NCI-H345 treated with DMSO at 0.1 percent for 48 hours (cell line): ENCODE results near the gene ZNF423.

Experiments used
- DNase-seq: peaks from one replicate; lab custom pipeline; 2025; ENCODE audit not compliant: unreplicated experiment; lab: John Stamatoyannopoulos, UW

Gene ZNF423

GRCh38 chr16:49731911-49732310, 124.0 kb downstream of the ZNF423 start:
- no peak for DNase-seq

DNA sequence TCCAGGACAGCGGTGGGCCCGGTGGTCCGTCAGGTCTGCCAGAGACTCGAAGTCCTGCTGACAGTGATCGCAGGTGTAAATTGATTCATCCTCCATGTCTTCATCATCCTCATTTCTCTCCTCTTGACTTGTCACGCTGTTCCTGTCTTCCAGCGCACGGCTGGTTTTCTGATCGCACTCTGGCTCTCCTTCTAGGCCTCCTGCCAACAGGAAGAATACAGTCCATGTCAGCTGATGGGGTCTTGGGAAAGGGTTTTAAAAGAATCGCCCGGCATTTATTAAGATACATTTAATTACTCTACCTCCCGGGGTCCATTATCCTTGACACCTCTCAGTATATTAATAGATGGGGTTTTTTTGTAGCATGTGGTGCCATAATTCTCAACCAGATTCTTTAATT, 125.1 kb downstream of the ZNF423 start:
- no peak for DNase-seq

- DNase-seq: no peak
Measured at GRCh38 chr16:49727611-49728010, 128.3 kb downstream of the ZNF423 start.

- no peak for DNase-seq
Measured at GRCh38 chr16:49726155-49726554, 129.8 kb downstream of the ZNF423 start.

DNA sequence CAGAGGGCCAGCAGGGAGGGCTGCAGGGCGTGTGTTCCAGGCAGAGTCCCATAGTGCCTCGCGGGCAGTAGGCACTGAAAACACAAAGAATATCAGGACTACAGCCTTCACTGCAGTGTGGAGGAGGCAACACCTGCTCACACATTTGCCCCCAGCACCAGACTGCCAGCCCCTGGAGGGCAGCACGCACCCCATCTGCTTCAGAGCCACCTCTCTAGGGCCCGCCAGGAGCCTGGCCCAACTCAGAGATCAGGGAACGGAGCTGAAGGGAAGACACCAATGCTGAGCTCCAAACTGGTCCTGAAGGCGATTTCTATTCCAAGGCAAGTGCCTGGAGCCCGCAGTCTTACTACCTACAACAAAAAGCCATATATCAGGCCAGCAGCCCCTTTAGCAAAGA, 130.3 kb downstream of the ZNF423 start:
- no peak for DNase-seq

DNA sequence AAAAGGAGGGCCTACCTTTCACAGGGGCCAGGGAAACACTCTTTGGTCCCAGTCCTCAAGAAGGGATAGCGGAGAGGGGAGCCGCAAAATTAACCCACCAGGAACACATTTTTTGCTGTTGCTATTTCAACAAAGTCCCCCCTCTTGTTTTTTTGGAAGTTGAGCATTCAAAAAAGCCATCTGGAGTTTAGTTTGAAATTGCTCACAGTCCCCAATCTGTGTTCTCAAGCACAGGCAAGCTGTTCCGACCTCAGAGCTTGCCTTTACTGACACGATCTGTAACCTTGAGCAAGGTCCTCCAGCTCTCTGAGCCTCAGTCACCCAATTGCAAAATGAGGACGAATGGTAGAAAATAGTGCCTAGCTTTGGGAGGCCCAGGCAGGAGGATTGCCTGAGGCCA, 131.1 kb downstream of the ZNF423 start:
- DNase-seq: no peak

- no peak for DNase-seq
Measured at GRCh38 chr16:49723310-49723709, 132.6 kb downstream of the ZNF423 start.

DNA sequence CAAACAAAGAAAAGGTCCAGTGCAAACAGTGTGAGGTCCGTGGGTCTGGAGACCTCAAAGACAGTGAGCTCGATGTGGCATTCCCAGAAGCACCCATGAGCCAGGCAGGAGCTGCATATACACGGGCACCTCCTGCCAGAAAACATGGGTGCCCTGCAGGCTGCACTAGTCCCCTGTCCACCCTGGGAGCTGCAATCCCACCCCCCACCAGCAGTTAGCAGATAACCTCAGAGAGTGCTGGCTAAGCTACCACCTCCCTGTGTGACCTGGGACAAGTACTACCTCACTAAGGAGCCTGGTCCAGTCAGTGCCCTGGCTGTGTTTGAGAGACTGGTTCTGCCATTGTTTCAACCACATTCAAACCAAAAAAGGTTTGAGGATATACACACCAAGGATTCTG, 135.7 kb downstream of the ZNF423 start:
- no peak for DNase-seq

DNA sequence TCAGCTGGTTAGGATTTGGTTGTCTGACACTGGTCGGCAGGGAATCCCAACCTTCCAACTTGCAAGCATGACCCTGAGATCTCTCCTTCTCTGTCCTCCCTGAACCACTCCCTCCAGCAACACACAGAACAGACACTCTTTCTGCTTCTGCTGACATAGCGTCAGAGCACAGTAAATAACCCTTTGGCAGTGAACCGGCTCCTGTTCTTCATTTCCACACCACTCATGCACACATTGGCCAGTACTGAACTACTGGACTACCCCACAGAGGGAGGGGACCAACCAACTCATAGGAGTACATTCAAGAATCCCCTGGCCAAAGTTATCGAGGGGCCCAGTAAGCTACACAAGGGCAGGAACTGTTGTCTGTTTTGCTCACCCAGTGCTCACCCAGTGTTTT, 138.2 kb downstream of the ZNF423 start:
- no peak for DNase-seq

GRCh38 chr16:49716339-49716934, 139.5 kb downstream of the ZNF423 start:
- DNase-seq: no peak

GRCh38 chr16:49713770-49714169, 142.1 kb downstream of the ZNF423 start:
- no peak for DNase-seq

DNA sequence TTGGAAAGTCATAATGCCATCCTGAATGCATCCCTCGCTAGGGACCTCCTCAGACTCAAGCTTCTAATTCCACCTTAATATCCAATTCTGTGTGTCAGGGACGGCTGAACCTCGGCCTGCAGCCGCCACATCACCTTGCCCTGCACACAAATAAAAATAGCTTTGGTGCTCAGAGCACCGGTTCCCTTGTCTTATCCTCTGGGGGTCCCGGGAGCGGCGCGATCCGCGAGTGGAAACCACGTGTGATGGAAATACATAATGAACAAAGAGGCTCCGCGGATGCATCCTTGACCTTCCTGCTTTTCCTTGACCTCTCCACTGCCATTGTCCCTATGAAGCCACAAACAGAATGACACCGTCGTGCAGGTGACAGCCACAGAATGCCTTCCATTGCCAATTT, 143.4 kb downstream of the ZNF423 start:
- no peak for DNase-seq

GRCh38 chr16:49712106-49712505, 143.8 kb downstream of the ZNF423 start:
- no peak for DNase-seq

DNA sequence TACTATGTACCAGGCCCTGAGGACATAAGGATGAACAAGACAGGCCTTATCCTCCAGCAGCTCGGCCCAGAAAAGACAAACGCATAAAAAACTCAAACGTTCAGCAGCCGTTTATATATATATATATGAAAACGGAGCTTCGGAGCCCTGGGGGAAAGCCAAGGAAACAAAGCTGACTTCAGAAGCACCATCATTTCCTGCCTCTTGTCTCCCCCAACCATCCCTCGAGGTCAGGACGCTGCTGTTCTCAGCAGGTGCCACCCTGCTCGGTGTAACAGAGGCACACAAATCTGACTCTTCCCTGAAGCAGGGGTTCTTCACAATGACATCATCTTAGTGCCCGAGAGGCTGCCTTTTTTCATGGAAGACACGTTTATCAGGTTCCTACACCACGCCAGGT, 146.9 kb downstream of the ZNF423 start:
- no peak for DNase-seq

DNA sequence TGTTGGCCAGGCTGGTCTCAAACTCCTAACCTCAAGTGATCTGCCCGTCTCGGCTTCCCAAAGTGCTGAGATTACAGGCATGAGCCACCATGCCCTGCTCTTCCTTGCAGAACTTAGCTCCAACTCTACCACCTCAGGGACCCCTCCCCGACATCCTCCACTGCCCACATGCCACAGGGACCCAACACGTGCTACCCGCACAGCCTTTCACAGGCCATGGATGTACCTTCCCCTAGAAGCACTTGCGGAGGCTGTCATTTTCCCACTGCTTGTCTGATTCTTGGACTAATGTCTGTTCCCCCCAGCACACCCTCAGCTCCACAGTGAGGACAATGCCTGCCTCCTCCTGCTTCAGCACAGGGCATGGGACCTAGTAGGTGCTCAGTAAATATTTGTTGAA, 147.4 kb downstream of the ZNF423 start:
- no peak for DNase-seq

- DNase-seq: no peak
Measured at GRCh38 chr16:49706620-49707355, 149.1 kb downstream of the ZNF423 start.

- DNase-seq: no peak
Measured at GRCh38 chr16:49704586-49705155, 151.2 kb downstream of the ZNF423 start.

DNA sequence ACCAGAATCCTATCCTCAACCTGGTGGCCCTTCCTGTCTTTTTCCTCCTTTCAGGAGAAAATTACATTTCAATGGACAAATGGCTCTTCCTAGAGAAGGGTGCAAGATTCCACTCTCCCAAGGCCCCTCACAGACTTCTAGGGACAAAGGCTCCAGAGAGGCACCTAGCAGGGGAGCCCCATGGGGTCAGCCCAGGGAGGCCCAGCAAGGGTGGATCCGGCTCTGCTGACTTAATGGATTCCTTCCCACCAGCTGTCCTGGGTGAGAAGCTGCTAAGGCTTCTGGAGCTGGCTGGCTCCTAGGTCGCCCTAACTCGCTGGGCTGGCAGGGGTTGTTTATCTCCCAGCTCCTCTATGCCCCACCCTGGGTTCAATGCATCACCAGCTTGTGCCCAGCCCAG, 152.4 kb downstream of the ZNF423 start:
- DNase-seq: no peak

DNA sequence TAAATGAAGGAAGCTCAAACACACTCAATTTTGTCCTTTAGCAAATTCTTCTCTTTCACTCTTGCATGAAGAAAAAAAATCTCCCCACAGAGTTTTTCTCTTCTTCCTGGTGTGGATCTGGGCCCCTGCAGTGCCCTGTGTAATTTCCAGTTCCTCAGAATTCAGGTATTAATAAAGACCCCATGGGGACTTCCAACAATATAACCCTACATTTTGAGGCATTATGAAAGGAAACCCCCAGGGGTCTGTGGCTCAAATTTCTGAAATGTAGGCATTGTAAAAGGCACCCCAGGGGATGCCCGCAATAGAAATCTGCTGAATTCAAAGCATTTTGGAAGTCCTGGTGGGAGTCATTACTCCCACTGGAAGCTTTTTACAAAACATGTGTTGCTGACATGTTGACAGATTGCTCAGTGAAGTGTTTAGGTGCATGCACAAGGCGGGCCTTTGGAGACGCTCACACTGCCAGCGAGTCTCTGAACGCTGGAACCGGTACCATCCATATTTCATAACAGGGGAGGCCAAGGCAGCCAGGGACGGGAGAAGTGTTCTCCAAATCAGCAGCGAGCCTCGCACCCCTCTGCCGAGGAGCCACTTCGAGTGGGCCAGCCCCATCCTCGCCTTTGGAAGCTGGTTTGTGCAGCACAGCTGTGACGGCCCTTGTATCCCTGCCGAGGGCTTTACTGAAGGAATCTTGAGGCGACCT, 154.0 kb downstream of the ZNF423 start:
- DNase-seq: no peak

GRCh38 chr16:49701065-49701685, 154.7 kb downstream of the ZNF423 start:
- DNase-seq: no peak

- DNase-seq: no peak
Measured at GRCh38 chr16:49700251-49701064, 155.5 kb downstream of the ZNF423 start.
